PC-3 (cell line): ENCODE data around the gene TMEM161B. TPM values are rescaled to one million over a fixed set of nuclear protein-coding genes. Genes with fewer than 3 reads are reported as not detected.
"Not testable (repeated sequence)": the region's sequence is repeated elsewhere in the genome, so short reads cannot be mapped to it uniquely, and the experiment has no call there.

Experiments
- ATAC-seq: fragments of 200-7000 bp; cut with Tn5 transposase; 2 replicates; pipeline ENCODE4 v1.9.1; 2020; ENCODE audit warnings: mild to moderate bottlenecking, moderate library complexity
- BruUV-seq: library from RNA; stranded (reverse); fragments of 400-500 nt; replicated peaks from 2 replicates; lab custom pipeline; 2021; lab: Mats Ljungman, UMichigan
- CTCF ChIA-PET: fragments of 300-600 bp; sonication (Branson Sonifier 250); formaldehyde crosslinking; loops from one replicate; lab custom pipeline; 2022; ENCODE audit warnings: antibody characterized with exemption; lab: Charles Lee
- POLR2A ChIA-PET: fragments of 300-600 bp; sonication (Branson Sonifier 250); formaldehyde crosslinking; loops from one replicate; lab custom pipeline; 2022; ENCODE audit warnings: antibody characterized with exemption; ENCODE audit not compliant: unreplicated experiment; lab: Charles Lee
- DNase-seq: peaks from one replicate; pipeline ENCODE4 v3.0.0-alpha.2; 2015
- H2AFZ ChIP-seq: fragments of 300-600 bp; sonication (generic); 2 replicates; pipeline ENCODE4 v1.6.0; 2016; ENCODE audit warnings: antibody characterized with exemption, low read length
- H3F3A ChIP-seq: fragments of 300-600 bp; sonication (generic); one replicate; pipeline ENCODE4 v1.6.0; 2017; ENCODE audit warnings: antibody characterized with exemption, low read length, control low read depth, mild to moderate bottlenecking; ENCODE audit not compliant: unreplicated experiment
- H3K27ac ChIP-seq: fragments of 300-600 bp; sonication (generic); 2 replicates; pipeline ENCODE4 v1.5.1; 2016; ENCODE audit warnings: mild to moderate bottlenecking, low read length
- H3K27me3 ChIP-seq: fragments of 300-600 bp; sonication (generic); 2 replicates; pipeline ENCODE4 v1.6.1; 2016; ENCODE audit warnings: low read length, mixed read lengths
- H3K36me3 ChIP-seq: fragments of 300-600 bp; sonication (generic); 2 replicates; pipeline ENCODE4 v1.6.1; 2016; ENCODE audit warnings: low read depth, mixed run types, low read length, mixed read lengths
- H3K4me1 ChIP-seq: fragments of 300-600 bp; sonication (generic); 2 replicates; pipeline ENCODE4 v1.5.1; 2016; ENCODE audit warnings: low read length; ENCODE audit not compliant: insufficient read depth
- H3K4me2 ChIP-seq: fragments of 300-600 bp; sonication (generic); 2 replicates; pipeline ENCODE4 v1.6.0; 2016; ENCODE audit warnings: low read length
- H3K4me3 ChIP-seq: fragments of 300-600 bp; sonication (generic); 2 replicates; pipeline ENCODE4 v1.5.1; 2016; ENCODE audit warnings: mild to moderate bottlenecking, low read length, mixed read lengths
- H3K79me2 ChIP-seq: fragments of 300-600 bp; sonication (generic); 2 replicates; pipeline ENCODE4 v1.6.1; 2017; ENCODE audit warnings: low read length, mixed read lengths
- H3K9ac ChIP-seq: fragments of 300-600 bp; sonication (generic); 2 replicates; pipeline ENCODE4 v1.6.0; 2016; ENCODE audit warnings: mild to moderate bottlenecking, low read length
- H3K9me2 ChIP-seq: fragments of 300-600 bp; sonication (generic); replicated peaks from 2 replicates; pipeline ENCODE4 v1.6.1; 2016; ENCODE audit warnings: mixed run types, low read length, mixed read lengths
- H3K9me3 ChIP-seq: fragments of 300-600 bp; sonication (generic); 2 replicates; pipeline ENCODE4 v1.6.1; 2016; ENCODE audit warnings: low read length, mixed read lengths
- H4K20me1 ChIP-seq: fragments of 300-600 bp; sonication (generic); 2 replicates; pipeline ENCODE4 v1.6.1; 2016; ENCODE audit warnings: low read length, mixed read lengths
- EZH2 ChIP-seq: fragments of 300-600 bp; sonication (generic); IDR thresholded peaks from one replicate; pipeline ENCODE4 v1.6.1; 2017; ENCODE audit warnings: antibody characterized with exemption, mild to moderate bottlenecking, low read length; ENCODE audit not compliant: unreplicated experiment
- EZH2phosphoT487 ChIP-seq: fragments of 300-600 bp; sonication (generic); IDR thresholded peaks from 2 replicates; pipeline ENCODE4 v1.6.1; 2018; ENCODE audit warnings: mild to moderate bottlenecking, antibody characterized with exemption, low read length, borderline replicate concordance
- intact Hi-C: fragments of 100-400 bp; cut with micrococcal nuclease; formaldehyde crosslinking; loops from 2 replicates; pipeline ENCODE4 v1.9.0; 2023
- total RNA-seq: library from RNA; depleted of rRNA; stranded (reverse); fragments of >200 nt; gene quantifications from 2 replicates; pipeline ENCODE4 v1.2.3, GENCODE V29; 2014
- TF ChIP-seq, protein P1 (sequence below): fragments of 300-600 bp; sonication (generic); conservative IDR thresholded peaks from 2 replicates; pipeline ENCODE4 v1.5.1; 2017; ENCODE audit warnings: antibody characterized with exemption, low read depth, mild to moderate bottlenecking, low read length

TMEM161B gene
- total RNA-seq, 1 experiment from 2014 or later, result 11.5 TPM

DNA sequence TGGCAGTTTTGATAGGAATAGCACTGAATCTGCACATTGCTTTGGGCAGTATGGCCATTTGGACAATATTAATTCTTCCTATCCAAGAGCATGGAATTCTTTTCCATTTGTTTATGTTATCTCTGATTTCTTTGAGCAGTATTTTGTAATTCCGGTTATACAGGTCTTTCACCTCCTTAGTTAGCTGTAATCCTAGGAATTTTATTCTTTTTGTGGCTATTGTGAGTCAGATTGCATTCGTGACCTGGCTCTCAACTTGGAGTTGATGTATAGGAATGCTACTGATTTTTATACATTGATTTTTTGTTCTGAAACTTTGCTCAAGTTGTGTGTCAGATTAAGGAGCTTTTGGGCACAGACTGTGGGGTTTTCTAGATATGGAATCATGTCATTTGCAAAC lies 24.0 kb downstream of the TMEM161B start:
- H3K9me2 ChIP-seq, result no peaks in the 10 kb centered on the region
- no peaks in the 10 kb centered on the region for H3K27me3 ChIP-seq
- DNase-seq (peak; percentile 90), ATAC-seq (peak; percentile 88)
- H3F3A ChIP-seq, result peaks cover 8% of the 10 kb centered on the region
- H3K79me2 ChIP-seq, result peaks cover 81% of the 10 kb centered on the region
- TF ChIP-seq EZH2, result no peak
- TF ChIP-seq EZH2phosphoT487, result no peak
- TF ChIP-seq, protein P1, sequence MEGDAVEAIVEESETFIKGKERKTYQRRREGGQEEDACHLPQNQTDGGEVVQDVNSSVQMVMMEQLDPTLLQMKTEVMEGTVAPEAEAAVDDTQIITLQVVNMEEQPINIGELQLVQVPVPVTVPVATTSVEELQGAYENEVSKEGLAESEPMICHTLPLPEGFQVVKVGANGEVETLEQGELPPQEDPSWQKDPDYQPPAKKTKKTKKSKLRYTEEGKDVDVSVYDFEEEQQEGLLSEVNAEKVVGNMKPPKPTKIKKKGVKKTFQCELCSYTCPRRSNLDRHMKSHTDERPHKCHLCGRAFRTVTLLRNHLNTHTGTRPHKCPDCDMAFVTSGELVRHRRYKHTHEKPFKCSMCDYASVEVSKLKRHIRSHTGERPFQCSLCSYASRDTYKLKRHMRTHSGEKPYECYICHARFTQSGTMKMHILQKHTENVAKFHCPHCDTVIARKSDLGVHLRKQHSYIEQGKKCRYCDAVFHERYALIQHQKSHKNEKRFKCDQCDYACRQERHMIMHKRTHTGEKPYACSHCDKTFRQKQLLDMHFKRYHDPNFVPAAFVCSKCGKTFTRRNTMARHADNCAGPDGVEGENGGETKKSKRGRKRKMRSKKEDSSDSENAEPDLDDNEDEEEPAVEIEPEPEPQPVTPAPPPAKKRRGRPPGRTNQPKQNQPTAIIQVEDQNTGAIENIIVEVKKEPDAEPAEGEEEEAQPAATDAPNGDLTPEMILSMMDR, result no peak
- H3K4me1 ChIP-seq, result peaks cover 38% of the 10 kb centered on the region
- ChIA-PET POLR2A (no interaction called here), CTCF (no interaction called here)
- no peaks in the 10 kb centered on the region for H3K9me3 ChIP-seq
- no TSS peak for BruUV-seq
- intact Hi-C loops, result no loop called here
- peak overlapping the region; percentile 86 for H3K4me2 ChIP-seq
- H4K20me1 ChIP-seq, result no peaks in the 10 kb centered on the region
- peak overlapping the region; percentile 48 for H3K4me3 ChIP-seq
- H3K9ac ChIP-seq, result peak overlapping the region; percentile 11; the same call in 1 of the 2 replicates
- no peak overlapping the region for H2AFZ ChIP-seq
- H3K27ac ChIP-seq, result peak overlapping the region; percentile 82
- H3K36me3 ChIP-seq, result 0 out of 2 replicates have a peak, but pooled peaks cover 4% of the 10 kb centered on the region

DNA sequence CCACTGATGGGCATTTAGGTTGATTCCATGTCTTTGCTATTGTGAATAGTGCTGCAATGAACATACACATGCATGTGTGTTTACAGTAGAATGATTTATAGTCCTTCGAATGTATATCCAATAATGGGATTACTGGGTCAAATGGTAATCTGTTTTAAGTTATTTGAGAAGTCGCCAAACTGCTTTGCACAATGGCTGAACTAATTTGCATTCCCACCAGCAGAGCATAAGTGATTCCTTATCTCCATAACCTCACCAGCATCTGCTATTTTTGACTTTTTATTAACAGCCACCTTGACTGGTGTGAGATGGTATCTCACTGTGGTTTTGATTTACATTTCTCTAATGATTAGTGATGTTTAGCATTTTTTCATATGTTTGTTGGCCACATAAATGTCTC lies 25.2 kb downstream of the TMEM161B start:
- peaks cover 38% of the 10 kb centered on the region for H3K4me1 ChIP-seq
- CTCF ChIA-PET, H3K9ac ChIP-seq, intact Hi-C loops, H3F3A ChIP-seq, H3K9me3 ChIP-seq, H3K27me3 ChIP-seq, H3K4me3 ChIP-seq, H4K20me1 ChIP-seq, H3K36me3 ChIP-seq, H3K27ac ChIP-seq, H2AFZ ChIP-seq, ATAC-seq, DNase-seq, H3K9me2 ChIP-seq, POLR2A ChIA-PET, BruUV-seq: not testable (repeated sequence)
- peak overlapping the region; percentile 86; the same call in 1 of the 2 replicates for H3K4me2 ChIP-seq
- peaks cover 70% of the 10 kb centered on the region for H3K79me2 ChIP-seq

DNA sequence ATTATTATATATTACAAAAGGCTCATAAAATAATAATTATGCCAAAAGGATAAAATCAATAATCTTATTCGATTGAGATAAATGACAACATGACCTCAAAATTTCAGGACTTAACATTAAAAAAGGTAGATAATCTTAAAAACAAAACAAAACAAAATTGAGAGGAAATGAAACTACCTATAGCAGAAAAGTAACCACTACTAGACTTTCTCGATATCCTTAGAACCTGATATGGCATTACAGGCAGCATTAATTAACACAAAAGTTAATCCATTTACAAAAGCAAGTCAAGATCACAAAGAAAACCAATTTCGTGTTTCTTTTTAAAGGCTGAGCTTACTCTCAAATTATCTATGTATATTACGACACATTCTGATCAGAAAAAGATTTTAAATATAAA lies 29.9 kb downstream of the TMEM161B start:
- no peak overlapping the region for H3K27ac ChIP-seq
- ATAC-seq (no peak), DNase-seq (no peak)
- no peaks in the 10 kb centered on the region for H4K20me1 ChIP-seq
- TF ChIP-seq EZH2 (no peak), EZH2phosphoT487 (no peak)
- TF ChIP-seq, protein P1, result no peak
- no peak overlapping the region for H3K4me2 ChIP-seq
- no peaks in the 10 kb centered on the region for H3F3A ChIP-seq
- no peaks in the 10 kb centered on the region for H3K9me2 ChIP-seq
- no peak overlapping the region for H3K4me3 ChIP-seq
- CTCF ChIA-PET, result no interaction called here
- no peak overlapping the region for H2AFZ ChIP-seq
- peaks cover 32% of the 10 kb centered on the region for H3K79me2 ChIP-seq
- intact Hi-C loops, result no loop called here
- peaks cover 14% of the 10 kb centered on the region for H3K4me1 ChIP-seq
- POLR2A ChIA-PET, result no interaction called here
- H3K36me3 ChIP-seq, result peaks cover 12% of the 10 kb centered on the region; the same call in 1 of the 2 replicates
- no peak overlapping the region for H3K9ac ChIP-seq
- no peaks in the 10 kb centered on the region for H3K27me3 ChIP-seq
- BruUV-seq, result no TSS peak
- no peaks in the 10 kb centered on the region for H3K9me3 ChIP-seq
